HG03439 (cell line): ENCODE data around the gene PEAK1.

Experiments
- ATAC-seq: cut with Tn5 transposase; IDR thresholded peaks from one replicate; pipeline ENCODE4 v1.9.1; 2021; ENCODE audit warnings: mild to moderate bottlenecking, moderate library complexity; ENCODE audit not compliant: unreplicated experiment

PEAK1 gene

DNA sequence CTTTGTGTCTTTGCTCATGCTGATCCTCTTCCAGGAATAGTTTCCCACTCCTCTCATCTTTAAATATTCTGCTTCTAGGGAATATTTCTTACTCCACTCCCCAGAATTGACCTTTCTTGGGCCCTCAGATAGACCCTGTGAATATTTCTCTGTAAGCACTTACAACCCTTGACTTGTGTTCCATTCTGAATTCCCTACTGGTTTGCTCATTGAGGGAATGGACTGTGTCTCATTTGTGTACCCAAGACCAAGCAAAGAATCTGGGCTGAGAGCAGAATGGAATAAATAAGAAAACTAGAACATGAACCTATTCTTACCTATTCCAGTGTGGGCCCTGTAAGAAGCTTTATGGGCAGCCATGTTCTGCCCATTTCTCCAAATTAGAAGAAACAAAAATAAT lies 276.3 kb downstream of the PEAK1 start:
- ATAC-seq = no peak

DNA sequence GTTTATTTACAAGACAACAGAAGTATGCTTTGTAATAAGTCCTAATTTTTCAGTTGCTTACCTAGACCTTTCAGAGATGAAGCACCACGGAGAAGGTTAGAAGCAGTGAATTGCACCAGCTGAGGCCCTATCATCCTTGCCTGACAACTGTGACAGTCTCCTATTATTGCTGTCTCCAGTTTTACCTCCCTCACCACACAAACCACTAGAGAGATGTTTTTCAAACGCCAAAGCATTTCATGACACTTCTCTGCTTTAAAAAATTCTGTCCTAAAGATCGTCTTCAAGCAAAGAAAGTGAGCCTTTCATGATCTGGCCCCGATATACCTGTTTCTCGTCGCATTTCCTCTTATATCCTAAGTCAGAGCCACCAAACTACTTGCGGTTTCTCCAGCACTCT lies 276.7 kb downstream of the PEAK1 start:
- ATAC-seq = no peak

DNA sequence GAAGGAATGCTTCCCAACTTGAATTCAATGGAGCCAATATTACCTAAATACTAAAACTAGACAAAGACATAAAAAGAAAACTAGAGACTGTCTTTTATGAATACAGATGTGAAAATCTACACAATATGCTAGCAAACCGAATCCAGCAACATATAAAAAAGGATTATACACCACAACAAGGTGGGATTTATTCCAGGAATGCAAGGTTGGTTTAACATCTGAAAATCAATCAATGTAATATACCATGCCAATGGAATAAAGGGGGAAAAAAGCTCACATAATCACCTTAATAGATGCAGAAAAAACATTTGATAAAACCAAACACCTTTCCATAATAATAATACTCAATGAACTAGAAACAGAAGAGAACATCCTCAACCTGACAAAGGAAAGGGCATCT lies 279.7 kb downstream of the PEAK1 start:
- no peak for ATAC-seq

DNA sequence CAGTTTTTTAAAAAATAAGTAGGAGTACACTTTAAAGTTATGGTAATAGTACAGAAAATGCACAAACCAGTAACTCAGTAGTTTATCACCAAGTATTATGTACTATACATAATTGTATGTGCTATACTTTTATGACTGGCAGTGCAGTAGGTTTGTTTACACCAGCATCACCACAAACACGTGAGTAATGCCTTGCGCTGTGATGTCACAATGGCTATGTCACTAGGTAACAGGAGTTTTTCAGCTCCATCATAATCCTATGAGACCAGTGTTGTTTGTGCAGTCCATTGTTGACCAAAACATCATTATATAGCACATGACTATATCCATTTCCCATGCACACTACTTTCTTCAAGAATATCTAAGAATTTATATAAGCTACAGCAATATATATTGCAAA lies 280.6 kb downstream of the PEAK1 start:
- ATAC-seq = no peak

DNA sequence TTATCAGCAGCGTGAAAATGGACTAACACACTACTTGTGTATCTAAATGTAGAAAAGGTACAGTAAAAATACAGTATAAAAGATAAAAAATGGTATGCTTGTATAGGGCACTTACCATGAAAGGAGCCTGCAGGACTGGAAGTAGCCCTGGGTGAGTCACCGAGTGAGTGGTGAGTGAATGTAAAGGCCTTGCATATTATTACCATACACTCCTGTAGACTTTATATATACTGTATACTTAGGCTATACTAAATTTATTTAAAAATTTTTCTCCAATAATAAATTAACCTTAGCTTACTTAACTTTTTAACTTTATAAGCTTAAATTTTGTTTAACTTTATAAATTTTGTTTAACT lies 281.8 kb downstream of the PEAK1 start:
- ATAC-seq = no peak

DNA sequence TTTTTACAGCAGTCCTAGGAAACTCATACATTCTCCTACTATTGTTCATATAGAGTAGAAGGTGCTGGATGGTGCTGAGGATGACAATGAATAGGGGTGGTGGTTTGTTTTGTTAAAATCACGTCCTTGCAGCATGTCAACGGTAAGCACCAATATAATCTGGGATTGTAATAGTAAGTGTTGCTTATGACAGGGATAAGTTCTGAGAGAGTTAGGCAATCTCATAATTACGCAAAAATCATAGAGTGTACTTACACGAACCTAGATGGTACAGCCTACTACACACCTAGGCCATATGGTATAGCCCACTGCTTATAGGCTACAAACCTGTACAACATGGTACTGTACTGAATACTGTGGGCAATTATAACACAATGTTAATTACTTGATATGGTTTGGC lies 284.7 kb downstream of the PEAK1 start:
- ATAC-seq = no peak

DNA sequence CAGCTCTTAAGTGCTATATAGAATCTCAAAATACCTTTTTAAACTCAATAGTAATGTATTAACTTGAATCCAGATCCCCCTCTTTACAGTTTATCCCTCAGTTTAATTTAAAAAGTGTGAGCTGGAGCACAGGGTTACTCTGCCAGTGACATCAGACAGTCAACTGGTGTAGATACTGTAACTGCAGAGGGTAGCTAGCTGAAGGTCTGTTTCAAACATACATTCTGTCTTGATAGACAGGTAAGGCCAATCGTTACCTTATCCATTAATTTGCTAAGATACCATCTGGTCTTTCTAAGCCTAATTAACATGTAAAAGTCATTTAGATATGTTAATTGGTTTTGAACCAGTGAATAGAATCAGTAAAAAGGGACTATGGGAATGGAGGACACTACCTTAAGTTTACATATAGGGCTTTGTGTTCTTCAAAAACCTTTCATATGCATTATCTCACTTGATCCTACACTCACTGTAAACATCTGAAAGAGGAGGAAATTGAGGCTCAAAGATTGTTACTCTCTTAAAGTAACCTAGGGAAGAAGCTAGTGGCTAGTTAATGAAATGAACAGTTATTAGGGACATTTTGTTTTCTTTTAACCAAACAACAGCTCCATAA lies 289.5 kb downstream of the PEAK1 start:
- ATAC-seq = no peak

DNA sequence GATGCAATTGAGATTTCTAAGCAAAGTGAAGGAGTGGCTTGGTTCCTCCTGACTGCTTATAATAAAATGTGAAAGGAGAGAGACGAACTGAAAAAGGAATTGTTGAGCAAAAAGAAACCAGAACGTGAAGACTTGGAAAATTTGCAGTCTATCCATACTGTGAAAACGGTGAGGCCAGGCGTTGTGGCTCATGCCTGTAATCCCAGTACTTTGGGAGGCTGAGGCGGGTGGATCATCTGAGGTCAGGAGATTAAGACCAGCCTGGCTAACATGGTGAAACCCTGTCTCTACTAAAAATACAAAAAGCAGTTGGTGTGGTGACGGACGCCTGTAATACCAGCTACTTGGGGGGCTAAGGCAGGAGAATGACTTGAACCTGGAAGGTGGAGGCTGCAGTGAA lies 292.3 kb downstream of the PEAK1 start:
- no peak for ATAC-seq

DNA sequence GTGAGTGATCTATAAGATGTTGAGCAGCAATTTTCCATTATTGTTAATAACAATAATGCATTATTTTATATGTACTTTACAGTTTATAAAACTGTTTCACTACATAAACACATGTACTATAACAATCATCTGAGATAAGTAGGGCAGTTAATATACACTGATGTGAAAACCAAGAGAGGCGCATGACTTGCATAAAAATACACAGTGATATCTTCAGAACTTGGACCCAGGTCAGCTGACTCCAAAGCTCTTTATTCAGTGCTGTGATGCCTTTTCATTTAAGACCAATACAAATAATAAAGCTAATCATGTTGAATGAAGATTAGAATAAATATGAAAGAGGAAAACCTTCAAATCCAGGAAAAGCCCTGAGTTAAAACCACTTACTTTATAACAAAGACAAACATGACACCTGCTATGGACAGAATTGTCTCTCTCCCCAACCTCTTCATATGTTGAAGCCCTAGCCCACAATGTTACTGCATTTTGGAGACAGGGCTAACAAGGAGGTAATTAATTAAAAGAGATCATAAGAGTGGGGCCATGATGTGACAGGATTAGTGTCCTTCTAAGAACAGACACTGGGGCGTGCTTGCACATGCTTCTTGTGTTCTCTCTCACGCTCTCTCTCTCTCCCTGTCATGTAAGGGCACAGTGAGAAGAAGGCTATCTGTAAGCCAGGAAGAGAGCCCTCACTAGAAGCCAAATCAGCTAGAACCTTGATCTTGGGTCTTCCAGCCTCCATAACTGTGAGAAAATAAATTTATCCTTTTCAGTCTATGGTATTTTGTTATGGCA lies 293.2 kb downstream of the PEAK1 start:
- no peak for ATAC-seq

DNA sequence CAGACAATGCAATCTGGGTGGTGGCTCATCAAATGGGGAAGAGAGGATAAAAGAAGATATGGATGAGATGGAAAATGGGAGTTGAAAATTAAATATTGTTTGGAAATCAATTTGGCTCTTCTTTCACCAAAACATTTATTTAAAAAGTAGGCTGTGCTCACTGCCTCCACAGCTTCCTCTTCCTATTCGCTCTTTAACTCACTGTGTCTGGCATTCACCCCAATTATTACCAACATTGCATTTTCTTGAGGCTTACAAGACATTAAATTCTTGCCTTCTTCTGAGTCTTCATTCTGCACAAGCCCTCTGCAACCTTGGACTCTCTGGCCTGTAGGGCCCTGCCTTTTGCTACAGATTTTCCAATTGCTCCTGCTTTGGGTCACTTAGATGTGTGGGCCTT lies 296.1 kb downstream of the PEAK1 start:
- no peak for ATAC-seq

DNA sequence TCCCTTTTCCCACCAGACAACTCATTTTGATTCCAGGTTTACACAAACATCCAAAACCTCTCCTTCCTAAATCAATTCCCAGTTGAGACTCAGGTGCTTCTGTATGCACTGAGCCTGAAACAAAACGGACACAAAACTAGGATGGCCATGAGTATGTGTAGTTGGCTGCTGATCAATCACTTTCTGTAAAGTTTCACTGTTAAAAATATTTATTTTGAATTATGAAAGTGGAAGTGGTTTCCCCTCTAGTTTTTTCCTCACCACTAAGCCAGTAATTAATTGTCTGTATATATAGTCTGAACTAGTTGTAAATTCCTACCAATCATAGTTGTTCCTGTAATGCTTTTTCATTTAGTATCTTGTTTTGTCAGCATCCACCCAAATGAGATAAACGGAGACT lies 297.3 kb downstream of the PEAK1 start:
- no peak for ATAC-seq

DNA sequence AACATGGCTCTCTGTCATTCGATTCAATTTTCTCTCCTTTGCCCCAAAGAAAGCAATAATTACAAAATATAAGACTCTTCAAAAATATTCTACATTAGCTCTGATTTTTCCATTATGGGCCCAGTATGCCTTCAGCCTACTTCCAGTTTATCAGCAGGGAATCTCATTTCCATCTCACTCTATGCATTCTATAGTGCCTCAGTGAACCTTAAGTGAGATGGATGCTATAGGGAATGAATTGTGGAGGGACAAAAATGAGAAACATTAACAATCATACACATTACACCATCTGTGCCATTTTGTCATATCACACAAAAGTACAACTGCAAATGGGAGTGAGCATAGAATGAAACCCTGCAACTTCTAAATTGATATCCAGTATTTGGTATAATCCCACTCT lies 298.3 kb downstream of the PEAK1 start:
- ATAC-seq = no peak

DNA sequence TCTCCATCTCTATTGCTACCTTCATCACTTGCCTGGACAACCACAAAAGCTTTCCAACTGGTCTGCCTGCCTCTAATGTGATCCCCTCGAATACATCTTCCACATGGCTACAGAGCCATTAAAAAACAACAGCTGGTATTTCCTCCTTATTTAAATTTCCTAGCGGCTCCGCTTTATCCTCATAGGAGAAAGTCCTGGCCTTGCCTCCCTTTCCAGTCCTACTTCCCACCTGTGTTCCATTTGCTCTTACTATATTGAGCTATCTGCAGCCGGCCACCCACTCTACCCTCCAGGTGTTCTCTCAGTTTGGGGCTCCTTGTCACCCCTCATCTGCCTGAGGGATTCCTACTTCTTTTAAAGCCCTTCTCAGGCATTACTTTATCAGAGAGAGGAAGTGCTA lies 299.3 kb downstream of the PEAK1 start:
- ATAC-seq = no peak

DNA sequence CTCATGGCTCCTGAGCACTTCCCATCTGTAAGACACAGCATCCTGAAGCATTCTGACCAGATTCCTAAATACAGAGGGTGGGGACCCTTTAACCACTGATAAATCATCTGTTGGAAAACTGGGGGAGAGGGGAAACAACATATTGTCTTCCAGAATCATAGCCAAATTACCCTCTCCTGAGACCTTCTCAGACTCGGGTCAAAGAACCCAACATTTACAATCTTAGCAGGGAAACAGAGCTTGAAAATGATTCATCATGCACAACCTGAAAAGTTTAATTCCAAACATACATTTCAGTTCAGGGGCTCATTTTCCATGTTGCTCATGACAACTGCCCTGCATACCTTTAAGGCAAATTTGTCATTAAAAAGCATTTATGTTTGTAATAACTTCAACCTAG lies 300.5 kb downstream of the PEAK1 start:
- ATAC-seq = no peak

DNA sequence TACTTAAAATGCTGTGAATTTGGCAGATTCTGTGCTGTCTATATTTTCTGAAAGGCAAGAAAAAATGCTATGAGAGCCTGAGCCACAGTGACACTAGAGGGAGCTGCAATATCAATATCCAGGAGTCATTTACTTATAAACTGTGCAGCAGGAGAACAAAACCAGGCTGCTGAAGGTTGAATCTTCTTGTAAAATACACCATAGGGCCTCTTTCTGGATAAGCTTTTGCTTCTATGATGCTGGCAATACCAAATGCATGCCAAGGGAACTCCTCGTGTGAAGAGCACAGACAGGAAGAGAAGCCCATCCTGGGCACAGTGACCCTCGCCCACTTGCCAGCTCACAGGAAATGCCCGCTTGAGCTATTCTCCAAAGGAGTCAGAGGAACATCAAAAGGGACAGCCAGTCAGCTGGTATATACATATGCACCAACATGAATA lies 301.0 kb downstream of the PEAK1 start:
- no peak for ATAC-seq

DNA sequence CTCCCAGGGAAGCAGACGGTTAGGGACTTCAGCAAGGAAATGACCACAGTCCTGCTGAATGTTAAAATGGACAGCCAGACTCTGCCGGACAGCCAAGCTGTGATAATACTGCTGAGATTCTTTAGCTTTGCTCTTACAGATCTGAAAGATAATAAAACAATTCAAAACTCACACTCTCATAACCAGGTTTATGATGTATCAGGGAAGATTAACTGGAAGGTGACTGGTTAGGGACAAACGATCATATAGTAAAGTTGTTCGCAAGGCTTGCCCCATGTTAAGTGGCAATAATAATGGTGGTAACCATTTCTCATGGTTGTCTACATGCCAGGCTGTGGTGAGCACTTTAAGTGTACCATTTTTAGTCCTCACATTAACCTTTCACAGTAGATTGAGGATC lies 304.7 kb downstream of the PEAK1 start:
- ATAC-seq = no peak

DNA sequence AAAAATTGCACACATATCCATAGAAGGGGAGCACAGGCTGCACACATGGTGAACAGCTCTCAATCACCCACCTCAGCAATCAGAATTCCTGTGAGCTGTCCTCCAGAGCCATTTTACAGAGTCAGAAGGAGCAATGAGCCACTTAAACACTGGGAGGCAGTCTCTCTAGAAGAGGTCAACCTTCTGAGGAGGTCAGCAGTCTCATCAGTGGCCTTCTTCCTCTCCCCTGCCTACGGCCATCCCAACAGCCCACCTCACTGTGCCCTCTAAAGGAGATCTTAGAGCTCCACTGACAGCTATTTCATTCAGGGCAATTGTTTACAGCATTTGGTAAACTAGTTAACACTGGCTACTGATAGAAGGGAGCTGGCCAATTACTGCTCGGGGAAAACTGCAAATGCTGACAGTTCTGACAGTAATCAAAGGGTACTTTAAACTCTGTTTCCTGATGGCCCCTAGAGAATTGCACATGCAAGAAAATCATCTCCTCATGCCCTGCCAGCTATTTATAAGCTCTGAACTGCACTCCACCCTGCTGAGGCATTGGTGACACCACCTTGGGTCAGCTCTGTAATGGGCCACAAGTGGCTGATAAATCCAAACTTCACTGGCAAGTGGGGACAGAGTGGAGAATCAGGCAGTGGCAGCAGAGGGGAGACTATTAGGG lies 306.9 kb downstream of the PEAK1 start:
- ATAC-seq = no peak

DNA sequence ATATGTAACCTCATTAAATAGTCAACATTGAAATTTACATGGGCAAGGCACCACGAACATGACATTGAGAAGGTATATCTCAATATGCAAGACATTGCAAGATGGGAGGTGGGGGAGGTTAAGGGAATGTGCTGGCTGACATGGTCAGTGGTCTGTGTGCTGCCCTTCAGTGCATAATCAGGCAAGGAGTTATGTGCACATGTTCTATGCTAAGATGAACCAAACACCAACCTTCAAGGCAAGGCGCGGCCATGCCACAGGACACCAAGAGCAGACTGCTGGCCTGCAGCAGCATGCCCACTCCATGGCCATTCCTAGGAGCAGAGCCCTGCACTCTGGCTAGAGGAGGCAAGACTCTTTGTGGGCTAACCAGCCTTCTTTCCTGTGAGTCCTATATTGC lies 308.1 kb downstream of the PEAK1 start:
- ATAC-seq = no peak

DNA sequence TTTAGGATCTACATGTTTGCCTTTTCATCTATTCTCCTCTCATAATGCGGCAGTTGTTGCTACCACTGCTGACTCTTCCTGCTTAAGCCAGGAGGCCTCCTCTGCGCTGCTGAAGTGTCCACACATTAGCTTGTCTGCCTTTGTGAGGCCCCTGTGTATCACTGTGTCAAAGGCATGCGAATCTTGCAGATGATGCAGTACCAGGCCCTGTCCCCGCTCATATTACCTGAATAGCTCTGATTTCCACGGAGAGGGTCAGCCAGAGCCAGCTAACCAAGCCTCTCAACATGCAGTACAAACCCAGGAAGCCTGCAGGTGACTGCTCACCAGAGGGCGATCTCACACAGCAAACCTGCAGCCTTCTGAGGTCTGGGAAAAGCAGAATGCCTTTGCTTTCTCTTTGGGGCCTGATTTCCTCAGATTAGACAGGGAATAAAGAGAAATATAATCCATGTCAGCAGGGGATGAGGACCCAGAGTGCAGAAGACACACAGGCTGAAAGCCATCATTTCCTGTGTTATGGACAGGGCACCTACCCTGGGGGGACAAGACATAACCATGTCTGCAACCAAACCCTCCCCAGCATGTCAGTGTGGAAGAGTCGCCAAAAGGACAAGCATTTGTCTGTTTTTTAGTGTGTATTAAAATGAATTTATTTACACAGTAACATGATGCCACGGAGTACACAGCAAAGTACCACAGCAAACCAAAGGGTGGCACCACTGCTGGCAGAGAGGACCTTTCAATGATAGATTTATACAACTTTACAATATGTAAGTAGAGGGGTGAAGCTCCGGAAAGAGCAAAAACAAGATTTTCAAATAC lies 312.2 kb downstream of the PEAK1 start:
- ATAC-seq = no peak

DNA sequence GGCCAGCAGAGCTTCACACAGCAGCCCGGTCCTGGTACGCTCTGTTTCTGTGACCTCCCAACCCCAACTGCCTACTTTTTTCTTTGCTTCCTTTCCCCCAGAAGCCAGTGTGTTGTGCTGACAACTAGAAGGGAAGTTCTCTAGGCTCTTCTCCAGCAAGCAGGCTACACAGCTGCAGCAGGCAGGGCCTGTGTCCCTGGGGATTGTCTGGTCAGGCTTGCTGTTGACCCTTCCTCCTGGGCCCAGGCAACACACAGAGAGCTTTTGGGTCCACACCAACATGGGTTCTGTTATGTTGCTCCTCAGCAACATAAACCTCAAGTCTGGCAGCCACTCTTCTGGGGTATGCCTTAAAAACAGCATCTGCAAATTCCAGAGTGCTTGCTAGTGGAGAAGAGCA lies 312.8 kb downstream of the PEAK1 start:
- ATAC-seq = no peak

DNA sequence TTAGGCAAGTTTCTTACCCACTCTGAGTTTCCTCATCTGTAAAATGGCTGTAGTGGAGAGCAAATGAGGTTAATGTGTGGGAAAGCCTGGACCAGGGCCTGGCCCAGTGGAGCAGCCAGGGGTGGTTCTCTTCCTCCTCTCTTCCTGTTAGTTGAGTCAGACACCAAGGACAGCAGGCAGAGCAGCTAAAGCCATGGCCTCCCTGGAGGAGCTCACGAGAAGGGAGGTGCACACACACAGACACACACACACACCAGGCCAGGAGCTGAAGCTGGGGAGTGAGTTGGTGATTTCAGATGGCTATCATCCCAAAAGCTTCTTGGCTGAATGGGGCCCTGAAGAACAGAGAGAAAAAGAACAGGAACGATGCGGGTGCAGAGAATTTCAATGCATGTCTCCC lies 315.7 kb downstream of the PEAK1 start:
- no peak for ATAC-seq
